Esophagus (tissue), 2 donors: ENCODE results near the gene MRPL47. TPM values are rescaled to one million over a fixed set of nuclear protein-coding genes. Genes with fewer than 3 reads are reported as not detected.
A peak's percentile ranks its signal among the peaks of the same experiment; 100 is the strongest.
"Not testable (repeated sequence)": the region's sequence is repeated elsewhere in the genome, so short reads cannot be mapped to it uniquely, and the experiment has no call there.

ENCODE experiments used
- H3K27ac ChIP-seq, 2 donors: one replicate each; pipeline ENCODE4 v1.5.1; 2013; ENCODE audit warnings: low read depth in 2 of 2, mild to moderate bottlenecking in 2 of 2, inconsistent platforms in 1 of 2, low read length in 1 of 2, moderate library complexity in 1 of 2
- H3K27me3 ChIP-seq, 2 donors: one replicate each; pipeline ENCODE4 v1.6.1; 2013; ENCODE audit warnings: low read length in 2 of 2, control low read depth in 1 of 2, mild to moderate bottlenecking in 1 of 2; ENCODE audit not compliant: insufficient read depth in 2 of 2, control insufficient read depth in 1 of 2
- H3K36me3 ChIP-seq, 2 donors: one replicate each; pipeline ENCODE4 v1.6.1; 2013; ENCODE audit warnings: low read length in 1 of 2; ENCODE audit not compliant: control insufficient read depth in 2 of 2, insufficient read depth in 2 of 2
- H3K4me1 ChIP-seq, 2 donors: one replicate each; pipeline ENCODE4 v1.6.1; 2013; ENCODE audit warnings: low read length in 1 of 2; ENCODE audit not compliant: control insufficient read depth in 2 of 2, insufficient read depth in 2 of 2
- H3K4me3 ChIP-seq, 2 donors: one replicate each; pipeline ENCODE4 v1.5.1; 2013; ENCODE audit warnings: low read length in 2 of 2, mild to moderate bottlenecking in 2 of 2, low read depth in 1 of 2, moderate library complexity in 1 of 2
- H3K9me3 ChIP-seq, 2 donors: one replicate each; pipeline ENCODE4 v1.6.1; 2013; ENCODE audit warnings: mild to moderate bottlenecking in 2 of 2, low read depth in 1 of 2, low read length in 1 of 2, moderate library complexity in 1 of 2; ENCODE audit not compliant: control insufficient read depth in 2 of 2, insufficient read depth in 1 of 2
- WGBS, 2 donors: extraction: QIAGEN DNeasy Blood & Tissue Kit; methylation state at CpG; one replicate each; pipeline ENCODE4 v1.1.7; 2013; 5-methylcytosine and 5-hydroxymethylcytosine counted together
- polyA plus RNA-seq, 2 donors: library from polyadenylated mRNA; stranded (reverse); fragments of 200-250 nt; gene quantifications; one replicate each; pipeline ENCODE4 v1.2.3, GENCODE V29; 2013
- donor health status: healthy with polysubstance abuse.
- donor health status: Bipolar disorder and iron deficiency.

The MRPL47 gene
- polyA plus RNA-seq: 10 to 100 TPM; 38.1 to 45.4 TPM

GRCh38 chr3:179604321-179605078 lies at the start of gene MRPL47, which contains the start of gene NDUFB5:
Gene MRPL47 (minus strand): TSS chr3:179604638. CDS start chr3:179604624, 14 bp downstream.
Gene NDUFB5 (plus strand): TSS chr3:179604794. CDS start chr3:179604816, 22 bp downstream.
- Histone ChIP-seq H3K4me1 (peaks cover 0 to 3% of the 10 kb centered on the region in 2 donors), H3K36me3 (peaks cover 3 to 5% of the 10 kb centered on the region in 2 donors), H3K27ac (peak within 1 kb of the TSS; percentile 85 to 96), H3K4me3 (peak within 1 kb of the TSS; percentile 88 to 96), H3K9me3 (no peaks in the 10 kb centered on the region), H3K27me3 (no peaks in the 10 kb centered on the region)
- WGBS, 2 donors: 0% methylated on average over 45 of the region's 45 CpGs

GRCh38 chr3:179653096-179653797 lies 48.8 kb upstream of the MRPL47 start:
- H3K27me3 ChIP-seq: no peaks in the 10 kb centered on the region
- H3K27ac ChIP-seq: peak overlapping the region; percentile 71 to 90
- H3K4me3 ChIP-seq: peak overlapping the region; percentile 64 to 83
- no peaks in the 10 kb centered on the region for H3K36me3 ChIP-seq
- peaks cover 0 to 2% of the 10 kb centered on the region in 2 donors for H3K4me1 ChIP-seq
- WGBS, 2 donors: 0% methylated on average over 70 to 77 of the region's 77 CpGs
- no peaks in the 10 kb centered on the region for H3K9me3 ChIP-seq

GRCh38 chr3:179652447-179653095 lies 48.1 kb upstream of the MRPL47 start, which contains the start of gene USP13:
Gene USP13 (plus strand): TSS chr3:179653040. CDS start chr3:179653226, 186 bp downstream.
- Histone ChIP-seq H3K27me3 (no peaks in the 10 kb centered on the region), H3K27ac (peak within 1 kb of the TSS; percentile 71 to 90), H3K9me3 (no peaks in the 10 kb centered on the region), H3K4me1 (peaks cover 0 to 2% of the 10 kb centered on the region in 2 donors), H3K4me3 (peak within 1 kb of the TSS; percentile 64 to 83), H3K36me3 (no peaks in the 10 kb centered on the region)
- WGBS, 2 donors: 0% methylated on average over 44 to 56 of the region's 56 CpGs

GRCh38 chr3:179651687-179652446 lies 47.4 kb upstream of the MRPL47 start:
- Histone ChIP-seq H3K4me1 (peaks cover 0 to 2% of the 10 kb centered on the region in 2 donors), H3K27me3 (no peaks in the 10 kb centered on the region), H3K9me3 (no peaks in the 10 kb centered on the region), H3K4me3 (peak overlapping the region in 1 of 2 donors; percentile 64), H3K27ac (peak overlapping the region in 1 of 2 donors; percentile 71), H3K36me3 (no peaks in the 10 kb centered on the region)
- 43 to 47% methylated on average over 11 of the region's 11 CpGs for WGBS, 2 donors

- Histone ChIP-seq H3K9me3 (no peaks in the 10 kb centered on the region), H3K36me3 (no peaks in the 10 kb centered on the region), H3K27ac (no peak overlapping the region), H3K4me3 (no peak overlapping the region), H3K27me3 (no peaks in the 10 kb centered on the region), H3K4me1 (no peaks in the 10 kb centered on the region)
- 79 to 89% methylated on average over 3 of the region's 3 CpGs for whole genome bisulfite sequencing, 2 donors
Measured at GRCh38 chr3:179646177-179646576, 41.7 kb upstream of the MRPL47 start.

GRCh38 chr3:179643837-179644236 lies 39.4 kb upstream of the MRPL47 start:
- not testable (repeated sequence) for H3K4me3 ChIP-seq, H3K27ac ChIP-seq, H3K4me1 ChIP-seq, H3K27me3 ChIP-seq, H3K36me3 ChIP-seq, H3K9me3 ChIP-seq
- 95 to 96% methylated on average over 8 of the region's 8 CpGs for WGBS, 2 donors

GRCh38 chr3:179642871-179643270 lies 38.4 kb upstream of the MRPL47 start:
- no peak overlapping the region for H3K4me3 ChIP-seq
- no peaks in the 10 kb centered on the region for H3K9me3 ChIP-seq
- no peak overlapping the region for H3K27ac ChIP-seq
- H3K27me3 ChIP-seq: no peaks in the 10 kb centered on the region
- 85% methylated on average over 3 of the region's 3 CpGs for WGBS, 2 donors
- H3K36me3 ChIP-seq: no peaks in the 10 kb centered on the region
- no peaks in the 10 kb centered on the region for H3K4me1 ChIP-seq

GRCh38 chr3:179640469-179640868 lies 36.0 kb upstream of the MRPL47 start:
- 89 to 96% methylated on average over 1 of the region's 1 CpG for WGBS, 2 donors
- Histone ChIP-seq H3K36me3 (no peaks in the 10 kb centered on the region), H3K27ac (no peak overlapping the region), H3K4me1 (no peaks in the 10 kb centered on the region), H3K9me3 (no peaks in the 10 kb centered on the region), H3K27me3 (no peaks in the 10 kb centered on the region), H3K4me3 (no peak overlapping the region)
